GM12891 (cell line): ENCODE measurements around the gene GRB2. TPM values are rescaled to one million over a fixed set of nuclear protein-coding genes. Genes with fewer than 3 reads are reported as not detected.
"Not testable (repeated sequence)": the region's sequence is repeated elsewhere in the genome, so short reads cannot be mapped to it uniquely, and the experiment has no call there.

Experiments
- DNase-seq: peaks from one replicate; pipeline ENCODE4 v3.0.0; 2011; ENCODE audit warnings: low spot score; ENCODE audit not compliant: insufficient read length
- FAIRE-seq: peaks from 2 replicates; lab custom pipeline; 2011; peaks lifted over from hg19 to GRCh38; lab: Jason Lieb, UNC
- PAX5 ChIP-seq: IDR thresholded peaks from 2 replicates; pipeline ENCODE4 v1.6.1; 2011; ENCODE audit warnings: low read length, moderate library complexity, mild to moderate bottlenecking; ENCODE audit not compliant: insufficient read depth, severe bottlenecking
- POLR2A ChIP-seq: IDR thresholded peaks from 2 replicates; pipeline ENCODE4 v1.6.1; 2011; ENCODE audit warnings: low read depth, low read length, control low read depth
- POLR2AphosphoS5 ChIP-seq: IDR thresholded peaks from 2 replicates; pipeline ENCODE4 v1.6.1; 2011; ENCODE audit warnings: low read depth, low read length, control low read depth
- POU2F2 ChIP-seq: IDR thresholded peaks from 2 replicates; pipeline ENCODE4 v1.6.1; 2011; ENCODE audit warnings: low read depth, mild to moderate bottlenecking, control low read depth, low read length, moderate library complexity
- SPI1 ChIP-seq: IDR thresholded peaks from 2 replicates; pipeline ENCODE4 v1.6.1; 2011; ENCODE audit warnings: low read depth, low read length, control low read depth
- TAF1 ChIP-seq: IDR thresholded peaks from 2 replicates; pipeline ENCODE4 v1.6.1; 2011; ENCODE audit warnings: low read depth, low read length, control low read depth
- polyA plus RNA-seq: library from polyadenylated mRNA; unstranded; fragments of >200 nt; gene quantifications from one replicate; pipeline ENCODE4 v1.2.1, GENCODE V29; 2012; ENCODE audit warnings: low read depth, missing spikeins, inconsistent platforms; ENCODE audit not compliant: missing spikeins

The GRB2 gene
- 114 TPM for polyA plus RNA-seq

GRCh38 chr17:75405365-75406221 lies at the start of gene GRB2:
TSS of gene GRB2 (minus strand) at chr17:75405678. CDS start at chr17:75393628, 12,050 bp downstream.
- FAIRE-seq (peak; percentile 84), DNase-seq (peak; percentile 92)
- TF ChIP-seq POLR2AphosphoS5 (peak; percentile 81; the same call in 1 of the 2 replicates), SPI1 (0 out of 2 replicates have a peak, but pooled peaks have one; percentile 13), TAF1 (peak; percentile 80), PAX5 (no peak), POLR2A (peak; percentile 79), POU2F2 (0 out of 2 replicates have a peak, but pooled peaks have one; percentile 46)

- not testable (repeated sequence) for FAIRE-seq, DNase-seq
Measured at GRCh38 chr17:75454672-75455071, 49.2 kb upstream of the GRB2 start.

GRCh38 chr17:75454193-75454592 lies 48.7 kb upstream of the GRB2 start:
- FAIRE-seq (peak; percentile 45), DNase-seq (no peak)
- TF ChIP-seq SPI1 (peak; percentile 84), POU2F2 (peak; percentile 60; the same call in 1 of the 2 replicates), POLR2A (no peak), TAF1 (no peak), PAX5 (peak; percentile 87), POLR2AphosphoS5 (no peak)

GRCh38 chr17:75450270-75450669 lies 44.8 kb upstream of the GRB2 start:
- no peak for FAIRE-seq
- no peak for DNase-seq
- TF ChIP-seq TAF1 (no peak), POLR2A (no peak), SPI1 (no peak), PAX5 (no peak), POLR2AphosphoS5 (no peak), POU2F2 (no peak)

DNA sequence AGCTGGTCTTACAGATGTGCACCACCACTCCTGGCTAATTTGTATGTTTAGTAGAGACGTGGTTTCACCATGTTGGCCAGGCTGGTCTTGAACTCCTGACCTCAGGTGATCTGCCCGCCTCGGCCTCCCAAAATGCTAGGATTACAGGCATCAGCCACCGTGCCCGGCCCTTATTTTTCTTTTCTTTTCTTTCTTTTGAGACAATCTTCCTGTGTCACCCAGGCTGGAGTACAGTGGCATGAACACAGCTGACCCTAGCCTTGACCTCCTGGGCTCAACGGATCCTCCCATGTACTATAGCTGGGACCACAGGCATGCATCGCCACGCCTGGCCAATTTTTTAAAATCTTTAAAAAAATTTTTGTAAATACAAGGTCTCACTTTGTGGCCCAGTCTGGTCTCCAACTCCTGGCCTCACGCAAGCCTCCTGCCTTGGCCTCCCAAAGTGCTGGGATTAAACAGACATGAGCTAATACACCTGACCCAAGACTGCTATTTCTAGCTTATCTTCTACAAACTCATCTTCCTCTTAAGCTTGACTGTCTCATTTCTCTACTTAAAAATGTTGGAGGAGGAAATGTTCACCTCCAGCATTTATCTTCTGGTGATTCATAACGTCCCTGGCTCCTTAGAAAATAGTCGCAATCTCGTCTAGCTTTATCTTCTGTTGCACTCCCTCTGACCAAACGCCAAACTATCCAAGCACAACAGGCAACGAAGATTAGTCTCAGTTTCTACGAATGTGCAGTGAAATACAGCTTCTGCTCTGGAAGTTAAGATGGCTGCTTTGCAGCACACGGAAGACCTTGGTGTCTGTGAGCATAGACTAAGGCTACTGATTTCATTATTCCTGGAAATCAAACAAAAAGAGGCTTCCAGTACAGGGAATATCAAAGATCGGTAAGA lies 42.7 kb upstream of the GRB2 start:
- DNase-seq (no peak), FAIRE-seq (no peak)
- no peak for TF ChIP-seq POLR2AphosphoS5
- TF ChIP-seq POLR2A = no peak
- TF ChIP-seq POU2F2 = no peak
- TF ChIP-seq TAF1 = no peak
- no peak for TF ChIP-seq PAX5
- no peak for TF ChIP-seq SPI1

- FAIRE-seq = not testable (repeated sequence)
Measured at GRCh38 chr17:75445896-75446295, 40.4 kb upstream of the GRB2 start.

DNA sequence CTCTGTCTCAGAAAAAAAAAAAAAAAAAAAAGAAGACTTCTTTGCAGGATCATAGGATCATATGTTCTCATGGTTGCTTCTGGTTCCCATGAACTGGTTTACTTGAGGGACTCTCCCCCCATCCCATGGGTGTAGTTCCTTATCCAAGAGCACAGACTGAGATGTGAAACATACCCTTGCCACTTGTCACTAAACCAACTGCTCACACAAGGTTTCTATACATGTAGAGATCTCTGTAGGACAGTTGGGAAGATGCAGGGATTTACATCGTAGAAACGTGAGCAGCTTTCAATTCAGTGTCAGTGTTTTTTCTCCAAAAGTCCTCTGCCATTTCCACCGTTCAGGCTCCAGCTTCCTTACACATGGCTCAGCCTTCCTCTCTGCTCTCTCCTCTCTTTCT lies 39.8 kb upstream of the GRB2 start:
- FAIRE-seq (no peak), DNase-seq (no peak)
- TF ChIP-seq POLR2A = no peak
- no peak for TF ChIP-seq POU2F2
- no peak for TF ChIP-seq PAX5
- no peak for TF ChIP-seq POLR2AphosphoS5
- TF ChIP-seq SPI1 = no peak
- TF ChIP-seq TAF1 = no peak

More at GRCh38 chr17:75445896-75446295, 40.4 kb upstream of the GRB2 start:
- DNase-seq = not testable (repeated sequence)

GRCh38 chr17:75442168-75443103 lies 37.0 kb upstream of the GRB2 start:
- DNase-seq = no peak
- TF ChIP-seq POU2F2 (no peak), POLR2AphosphoS5 (no peak), TAF1 (no peak), POLR2A (no peak), SPI1 (no peak), PAX5 (no peak)
- FAIRE-seq = no peak
